Fibroblast of lung (primary cell): ENCODE results near the gene ABCC5. TPM values are rescaled to one million over a fixed set of nuclear protein-coding genes. Genes with fewer than 3 reads are reported as not detected.

ENCODE experiments used
- DNase-seq, 2 donors: peaks; one replicate each; pipeline versions ENCODE4 v3.0.0 to v3.0.0-alpha.2; 2010; ENCODE audit warnings: low read depth in 2 of 2
- H2AFZ ChIP-seq: 2 replicates; pipeline ENCODE4 v1.5.1; 2012; ENCODE audit warnings: low read length, control low read depth, inconsistent platforms
- H3K27ac ChIP-seq: 2 replicates; pipeline ENCODE4 v1.5.1; 2011; ENCODE audit warnings: low read length, control low read depth; ENCODE audit not compliant: insufficient read depth
- H3K27me3 ChIP-seq: 2 replicates; pipeline ENCODE4 v1.5.1; 2011; ENCODE audit warnings: mild to moderate bottlenecking, low read length; ENCODE audit not compliant: control insufficient read depth, insufficient read depth
- H3K36me3 ChIP-seq: 2 replicates; pipeline ENCODE4 v1.5.1; 2011; ENCODE audit warnings: low read length; ENCODE audit not compliant: control insufficient read depth, insufficient read depth
- H3K4me1 ChIP-seq: 2 replicates; pipeline ENCODE4 v1.5.1; 2011; ENCODE audit warnings: low read length; ENCODE audit not compliant: control insufficient read depth, insufficient read depth; ENCODE audit errors: extremely low read depth
- H3K4me2 ChIP-seq: 2 replicates; pipeline ENCODE4 v1.5.1; 2011; ENCODE audit warnings: low read length, control low read depth; ENCODE audit not compliant: insufficient read depth; ENCODE audit errors: extremely low read depth
- H3K4me3 ChIP-seq, 4 experiments: fragments of 200-600 bp in 1 of 4; sonication (generic) in 1 of 4; replicated peaks in 1 of 4; 2 replicates each; pipeline ENCODE4 v1.5.1; 2011 to 2016; ENCODE audit warnings: low read length in 4 of 4, low read depth in 3 of 4, mild to moderate bottlenecking in 3 of 4, control low read depth in 2 of 4, inconsistent platforms in 1 of 4, mixed read lengths in 1 of 4; ENCODE audit not compliant: insufficient read depth in 1 of 4; ENCODE audit errors: control extremely low read depth in 1 of 4
- H3K79me2 ChIP-seq: 2 replicates; pipeline ENCODE4 v1.5.1; 2012; ENCODE audit warnings: mild to moderate bottlenecking, low read length, inconsistent platforms; ENCODE audit not compliant: control insufficient read depth, insufficient read depth
- H3K9ac ChIP-seq: 2 replicates; pipeline ENCODE4 v1.5.1; 2011; ENCODE audit warnings: mild to moderate bottlenecking, low read length, control low read depth; ENCODE audit not compliant: insufficient read depth
- H3K9me3 ChIP-seq: 2 replicates; pipeline ENCODE4 v1.5.1; 2012; ENCODE audit warnings: low read depth, low read length; ENCODE audit not compliant: control insufficient read depth, insufficient read depth
- H4K20me1 ChIP-seq: 2 replicates; pipeline ENCODE4 v1.5.1; 2011; ENCODE audit warnings: low read length; ENCODE audit not compliant: control insufficient read depth, insufficient read depth; ENCODE audit errors: extremely low read depth
- EZH2 ChIP-seq: IDR thresholded peaks from 2 replicates; pipeline ENCODE4 v1.5.1; 2012; ENCODE audit warnings: low read length, control low read depth, mild to moderate bottlenecking; ENCODE audit errors: missing control alignments
- polyA plus RNA-seq, 2 donors: library from polyadenylated mRNA; depleted of rRNA in 1 of 2; stranded (reverse) in 1 of 2; unstranded in 1 of 2; fragments of >200 nt; gene quantifications; 2 replicates each; pipeline ENCODE4 v1.2.1, GENCODE V29; 2011 to 2012; ENCODE audit warnings: missing spikeins in 1 of 2
- total RNA-seq: library from RNA; depleted of rRNA; stranded (reverse); fragments of >200 nt; gene quantifications from 2 replicates; pipeline ENCODE4 v1.2.1, GENCODE V29; 2014
- TF ChIP-seq, protein P1 (sequence below), 2 donors: IDR thresholded peaks in 1 of 2; conservative IDR thresholded peaks in 1 of 2; 1 replicate in 1 of 2; 2 replicates in 1 of 2; pipeline ENCODE4 v1.5.1; 2011 to 2012; ENCODE audit warnings: low read length in 2 of 2, control low read depth in 1 of 2, inconsistent platforms in 1 of 2, low read depth in 1 of 2, mild to moderate bottlenecking in 1 of 2

Gene ABCC5
- total and polyA plus RNA-seq, 2 donors (not counting 1 experiment from before 2014, with no cell fraction given), result 13.2 to 18.8 TPM

DNA sequence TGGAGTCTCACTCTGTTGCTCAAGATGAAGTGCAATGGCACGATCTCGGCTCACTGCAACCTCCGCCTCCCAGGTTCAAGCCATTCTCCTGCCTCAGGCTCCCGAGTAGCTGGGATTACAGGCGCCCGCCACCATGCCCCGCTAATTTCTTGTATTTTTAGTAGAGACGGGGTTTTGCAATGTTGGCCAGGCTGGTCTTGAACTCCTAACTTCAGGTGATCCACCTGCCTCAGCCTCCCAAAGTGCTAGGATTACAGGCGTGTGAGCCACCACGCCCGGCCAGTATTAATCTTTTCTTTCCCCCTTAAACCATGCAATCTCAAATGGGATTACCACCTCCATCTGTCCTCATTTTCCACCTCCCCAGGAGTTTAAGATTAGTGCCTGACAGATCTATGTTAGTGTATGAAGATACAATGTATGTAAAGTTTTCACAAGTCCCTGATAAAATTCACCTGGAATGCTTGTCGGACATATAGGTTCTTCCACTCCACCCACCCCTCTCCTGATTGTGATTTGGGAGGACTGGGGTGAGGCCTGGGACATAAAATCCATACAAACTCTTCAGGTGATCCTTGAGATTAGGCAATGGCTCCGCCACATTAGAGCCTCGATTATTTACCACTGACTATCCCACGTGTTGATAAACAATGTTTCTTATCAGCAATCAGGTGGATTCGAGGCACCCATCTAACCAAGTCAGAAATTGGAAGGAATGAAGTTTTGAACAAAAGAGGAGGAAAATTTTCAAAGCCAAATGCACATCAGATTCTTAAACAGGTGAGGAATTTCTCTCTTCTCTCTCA, 134.2 kb downstream of the ABCC5 start:
- Histone ChIP-seq H2AFZ (no peak overlapping the region), H3K27me3 (no peaks in the 10 kb centered on the region), H3K4me1 (no peaks in the 10 kb centered on the region), H3K36me3 (no peaks in the 10 kb centered on the region), H3K4me3 (peak overlapping the region; percentile 58 to 96 (median 72)), H3K9me3 (no peaks in the 10 kb centered on the region), H3K4me2 (peak overlapping the region; percentile 64), H3K27ac (peak overlapping the region; percentile 77), H3K79me2 (peaks cover 50% of the 10 kb centered on the region), H3K9ac (no peak overlapping the region), H4K20me1 (no peaks in the 10 kb centered on the region)
- no peak for DNase-seq
- no peak for TF ChIP-seq EZH2
- TF ChIP-seq, protein P1, sequence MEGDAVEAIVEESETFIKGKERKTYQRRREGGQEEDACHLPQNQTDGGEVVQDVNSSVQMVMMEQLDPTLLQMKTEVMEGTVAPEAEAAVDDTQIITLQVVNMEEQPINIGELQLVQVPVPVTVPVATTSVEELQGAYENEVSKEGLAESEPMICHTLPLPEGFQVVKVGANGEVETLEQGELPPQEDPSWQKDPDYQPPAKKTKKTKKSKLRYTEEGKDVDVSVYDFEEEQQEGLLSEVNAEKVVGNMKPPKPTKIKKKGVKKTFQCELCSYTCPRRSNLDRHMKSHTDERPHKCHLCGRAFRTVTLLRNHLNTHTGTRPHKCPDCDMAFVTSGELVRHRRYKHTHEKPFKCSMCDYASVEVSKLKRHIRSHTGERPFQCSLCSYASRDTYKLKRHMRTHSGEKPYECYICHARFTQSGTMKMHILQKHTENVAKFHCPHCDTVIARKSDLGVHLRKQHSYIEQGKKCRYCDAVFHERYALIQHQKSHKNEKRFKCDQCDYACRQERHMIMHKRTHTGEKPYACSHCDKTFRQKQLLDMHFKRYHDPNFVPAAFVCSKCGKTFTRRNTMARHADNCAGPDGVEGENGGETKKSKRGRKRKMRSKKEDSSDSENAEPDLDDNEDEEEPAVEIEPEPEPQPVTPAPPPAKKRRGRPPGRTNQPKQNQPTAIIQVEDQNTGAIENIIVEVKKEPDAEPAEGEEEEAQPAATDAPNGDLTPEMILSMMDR (conservative IDR thresholded peaks at IDR 0.05 in 1 of 2, IDR thresholded peaks at IDR 0.05 in 1 of 2; ENCODE audit: low read depth in 1 of 2, low read length in 2 of 2), result no peak

DNA sequence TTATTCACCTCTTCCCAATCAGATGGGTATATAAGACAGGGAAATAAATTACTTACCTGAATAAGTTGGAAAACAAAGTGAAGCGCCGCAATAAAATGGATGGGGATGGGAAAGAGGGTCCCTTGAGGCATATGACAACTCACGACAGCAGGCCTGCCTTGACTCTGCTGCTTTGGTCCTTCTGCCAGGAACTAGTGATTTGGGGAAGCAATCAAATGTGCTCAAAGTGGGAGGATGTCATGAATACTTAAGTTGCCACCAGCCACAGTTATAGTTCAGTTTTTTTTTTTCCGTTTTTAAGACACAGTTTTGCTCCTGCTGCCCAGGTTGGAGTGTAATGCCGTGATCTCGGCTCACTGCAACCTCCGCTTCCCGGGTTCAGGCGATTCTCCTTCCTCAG, 137.6 kb downstream of the ABCC5 start:
- no peaks in the 10 kb centered on the region for H3K36me3 ChIP-seq
- H3K9me3 ChIP-seq, result no peaks in the 10 kb centered on the region
- no peak overlapping the region for H2AFZ ChIP-seq
- H3K27ac ChIP-seq, result no peak overlapping the region
- no peak for DNase-seq
- no peaks in the 10 kb centered on the region for H3K4me1 ChIP-seq
- TF ChIP-seq EZH2, result no peak
- TF ChIP-seq, protein P1 (conservative IDR thresholded peaks at IDR 0.05 in 1 of 2, IDR thresholded peaks at IDR 0.05 in 1 of 2; ENCODE audit: low read depth in 1 of 2, low read length in 2 of 2), result no peak
- no peak overlapping the region for H3K4me3 ChIP-seq
- H3K9ac ChIP-seq, result no peak overlapping the region
- H3K4me2 ChIP-seq, result no peak overlapping the region
- H3K79me2 ChIP-seq, result peaks cover 70% of the 10 kb centered on the region
- no peaks in the 10 kb centered on the region for H3K27me3 ChIP-seq
- H4K20me1 ChIP-seq, result no peaks in the 10 kb centered on the region

DNA sequence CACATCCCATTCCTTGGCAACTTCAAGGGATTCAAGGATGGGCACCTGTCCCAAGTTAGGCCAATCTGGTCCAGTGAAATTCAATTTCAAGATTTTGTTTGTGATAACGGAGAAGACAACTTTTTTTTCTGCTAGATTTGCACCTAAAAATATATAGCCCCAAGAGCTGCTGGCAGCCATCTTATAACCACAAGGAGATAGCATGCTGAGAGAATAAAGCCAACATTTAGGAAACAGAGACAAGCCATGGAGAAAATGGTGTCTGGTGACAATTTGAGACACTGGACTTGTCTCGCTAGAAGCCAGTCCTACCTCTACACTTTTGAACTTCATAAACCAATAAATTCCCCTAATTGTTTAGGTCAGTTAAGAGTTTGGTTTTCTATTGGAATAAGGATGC, 138.4 kb downstream of the ABCC5 start:
- Histone ChIP-seq H3K27ac (no peak overlapping the region), H3K36me3 (no peaks in the 10 kb centered on the region), H3K4me3 (no peak overlapping the region), H3K27me3 (no peaks in the 10 kb centered on the region), H2AFZ (no peak overlapping the region), H3K4me1 (no peaks in the 10 kb centered on the region), H3K9me3 (no peaks in the 10 kb centered on the region), H3K4me2 (no peak overlapping the region), H4K20me1 (no peaks in the 10 kb centered on the region), H3K9ac (no peak overlapping the region), H3K79me2 (peaks cover 71% of the 10 kb centered on the region)
- DNase-seq, result no peak
- TF ChIP-seq, protein P1 (conservative IDR thresholded peaks at IDR 0.05 in 1 of 2, IDR thresholded peaks at IDR 0.05 in 1 of 2; ENCODE audit: low read depth in 1 of 2, low read length in 2 of 2), result no peak
- TF ChIP-seq EZH2, result no peak
